ENCODE measurements around the gene DPP7. TPM values are rescaled to one million over a fixed set of nuclear protein-coding genes. Genes with fewer than 3 reads are reported as not detected.

The DPP7 gene
- total and polyA plus RNA-seq, 2 experiments from 2014 or later = 19.7 to 26.8 TPM

- Histone ChIP-seq H3K79me2 (replicated peaks; ENCODE audit: insufficient read depth) (no peaks in the 10 kb centered on the region), H3K4me3 (no peak overlapping the region), H3K4me2 (no peak overlapping the region), H3K27ac (ENCODE audit: low read depth) (no peak overlapping the region), H2AFZ (no peak overlapping the region), H3F3A (replicated peaks; ENCODE audit: low read depth) (no peaks in the 10 kb centered on the region), H3K36me3 (ENCODE audit: insufficient read depth) (peaks cover 2% of the 10 kb centered on the region), H3K9me2 (ENCODE audit: insufficient read depth) (no peaks in the 10 kb centered on the region), H4K20me1 (replicated peaks; ENCODE audit: insufficient read depth) (no peaks in the 10 kb centered on the region; the same call in 1 of the 2 replicates), H3K27me3 (ENCODE audit: insufficient read depth) (no peaks in the 10 kb centered on the region), H3K4me1 (ENCODE audit: insufficient read depth) (no peaks in the 10 kb centered on the region)
- no peak for TF ChIP-seq JUNB (IDR thresholded peaks at IDR 0.05; ENCODE audit: unreplicated experiment)
- no peak for TF ChIP-seq ZNF331 (CRISPR knock-in tag; IDR thresholded peaks at IDR 0.05; ENCODE audit: low read depth)
- no peak for TF ChIP-seq STAT1 (IDR thresholded peaks at IDR 0.05; ENCODE audit: unreplicated experiment)
- TF ChIP-seq CTCF (conservative IDR thresholded peaks at IDR 0.05; ENCODE audit: low read depth in 2 of 2) = peak in 1 of 2 experiments; percentile 18; a peak in 1 of 4 replicates
- no peak overlapping the region; the same call in 1 of the 2 replicates for H3K27ac Mint-ChIP-seq
- DNase-seq (ENCODE audit: low spot score) (peak; percentile 29), ATAC-seq (no peak)
- peaks cover 31% of the 10 kb centered on the region for H3K36me3 Mint-ChIP-seq (ENCODE audit: low read depth)
- 0 out of 3 replicates have a peak, but pooled peaks cover 2% of the 10 kb centered on the region for H3K9me3 Mint-ChIP-seq
- peaks cover 5% of the 10 kb centered on the region for H3K27me3 Mint-ChIP-seq (ENCODE audit: insufficient read depth, low read depth, poor library complexity)
- no peak overlapping the region for H3K4me3 Mint-ChIP-seq
- H3K4me1 Mint-ChIP-seq = no peaks in the 10 kb centered on the region
These were observed 18.6 kb downstream of the DPP7 start for GRCh38 chr9:137095664-137096517.

GRCh38 chr9:137089232-137089947 is 25.1 kb downstream of the DPP7 start:
- H3K27me3 Mint-ChIP-seq (ENCODE audit: insufficient read depth, low read depth, poor library complexity) = peaks cover 23% of the 10 kb centered on the region
- H3K9me3 Mint-ChIP-seq = peaks cover 4% of the 10 kb centered on the region; the same call in 1 of the 3 replicates
- Histone ChIP-seq H3K4me1 (ENCODE audit: insufficient read depth) (peaks cover 9% of the 10 kb centered on the region), H2AFZ (no peak overlapping the region), H3K9me2 (ENCODE audit: insufficient read depth) (no peaks in the 10 kb centered on the region), H4K20me1 (replicated peaks; ENCODE audit: insufficient read depth) (no peaks in the 10 kb centered on the region; the same call in 1 of the 2 replicates), H3F3A (replicated peaks; ENCODE audit: low read depth) (peaks cover 20% of the 10 kb centered on the region), H3K27me3 (ENCODE audit: insufficient read depth) (peaks cover 5% of the 10 kb centered on the region; the same call in 1 of the 2 replicates), H3K79me2 (replicated peaks; ENCODE audit: insufficient read depth) (no peaks in the 10 kb centered on the region; the same call in 1 of the 2 replicates), H3K27ac (ENCODE audit: low read depth) (no peak overlapping the region), H3K36me3 (ENCODE audit: insufficient read depth) (no peaks in the 10 kb centered on the region; the same call in 1 of the 2 replicates), H3K4me2 (no peak overlapping the region), H3K4me3 (no peak overlapping the region)
- H3K4me3 Mint-ChIP-seq = no peak overlapping the region
- DNase-seq (ENCODE audit: low spot score) (no peak), ATAC-seq (no peak)
- H3K4me1 Mint-ChIP-seq = peaks cover 15% of the 10 kb centered on the region
- peaks cover 20% of the 10 kb centered on the region; the same call in 2 of the 3 replicates for H3K36me3 Mint-ChIP-seq (ENCODE audit: low read depth)
- H3K27ac Mint-ChIP-seq = peak overlapping the region; percentile 26; the same call in 1 of the 2 replicates
- no peak for TF ChIP-seq CTCF (conservative IDR thresholded peaks at IDR 0.05; ENCODE audit: low read depth in 2 of 2)
- no peak for TF ChIP-seq STAT1 (IDR thresholded peaks at IDR 0.05; ENCODE audit: unreplicated experiment)
- no peak for TF ChIP-seq CREB1 (CRISPR knock-in tag; IDR thresholded peaks at IDR 0.05; ENCODE audit: low read depth)
- TF ChIP-seq ZNF114 (CRISPR knock-in tag; IDR thresholded peaks at IDR 0.05) = no peak
- no peak for TF ChIP-seq EZH2phosphoT487 (IDR thresholded peaks at IDR 0.05; ENCODE audit: unreplicated experiment)
- no peak for TF ChIP-seq ETS1 (IDR thresholded peaks at IDR 0.05)
- TF ChIP-seq JUNB (IDR thresholded peaks at IDR 0.05; ENCODE audit: unreplicated experiment) = no peak
- no peak for TF ChIP-seq ZNF331 (CRISPR knock-in tag; IDR thresholded peaks at IDR 0.05; ENCODE audit: low read depth)
- TF ChIP-seq NANOG (IDR thresholded peaks at IDR 0.05; ENCODE audit: borderline replicate concordance) = no peak
- no peak for TF ChIP-seq POLR2AphosphoS5 (IDR thresholded peaks at IDR 0.05; ENCODE audit: low read depth)
